Measurements from ENCODE around the gene NPB. TPM values are rescaled to one million over a fixed set of nuclear protein-coding genes. Genes with fewer than 3 reads are reported as not detected.

Gene NPB
- total RNA-seq, 1 experiment from 2014 or later, result 0.47 TPM

GRCh38 chr17:81931557-81932332 lies 29.7 kb downstream of the NPB start:
- TF ChIP-seq CTCF (IDR thresholded peaks at IDR 0.05; ENCODE audit: unreplicated experiment), result no peak
- CTCF ChIA-PET, result no interaction called here
- Mint-ChIP-seq H3K27me3 (ENCODE audit: unreplicated experiment) (no peaks in the 10 kb centered on the region), H3K4me1 (ENCODE audit: low read depth, unreplicated experiment) (peaks cover 9% of the 10 kb centered on the region), H3K36me3 (ENCODE audit: insufficient read depth, unreplicated experiment) (peaks cover 77% of the 10 kb centered on the region), H3K9me3 (ENCODE audit: low read depth, unreplicated experiment) (no peaks in the 10 kb centered on the region), H3K27ac (ENCODE audit: unreplicated experiment) (peak overlapping the region; percentile 61), H3K4me3 (ENCODE audit: low read depth, unreplicated experiment) (no peak overlapping the region)
- no peak for DNase-seq
- intact Hi-C loops (cut with micrococcal nuclease; ENCODE audit: unreplicated experiment), result no loop called here
- BruUV-seq (replicated peaks), result no TSS peak

- Mint-ChIP-seq H3K27ac (ENCODE audit: unreplicated experiment) (peak overlapping the region; percentile 61), H3K36me3 (ENCODE audit: insufficient read depth, unreplicated experiment) (peaks cover 80% of the 10 kb centered on the region), H3K27me3 (ENCODE audit: unreplicated experiment) (no peaks in the 10 kb centered on the region), H3K4me3 (ENCODE audit: low read depth, unreplicated experiment) (peak overlapping the region; percentile 2), H3K4me1 (ENCODE audit: low read depth, unreplicated experiment) (peaks cover 9% of the 10 kb centered on the region), H3K9me3 (ENCODE audit: low read depth, unreplicated experiment) (no peaks in the 10 kb centered on the region)
- CTCF ChIA-PET, result interaction anchor here (0.8 kb wide), 1 partner anchor 31 kb away, joined by 3 read pairs; no protein-coding TSS in a partner anchor
- intact Hi-C loops (cut with micrococcal nuclease; ENCODE audit: unreplicated experiment), result no loop called here
- BruUV-seq (replicated peaks), result TSS peak; percentile 33
- no peak for DNase-seq
- TF ChIP-seq CTCF (IDR thresholded peaks at IDR 0.05; ENCODE audit: unreplicated experiment), result no peak
Observed at GRCh38 chr17:81932333-81932983, 30.4 kb downstream of the NPB start.

GRCh38 chr17:81933178-81933699 lies 31.2 kb downstream of the NPB start:
- Mint-ChIP-seq H3K4me3 (ENCODE audit: low read depth, unreplicated experiment) (peak overlapping the region; percentile 2), H3K9me3 (ENCODE audit: low read depth, unreplicated experiment) (no peaks in the 10 kb centered on the region), H3K27me3 (ENCODE audit: unreplicated experiment) (no peaks in the 10 kb centered on the region), H3K4me1 (ENCODE audit: low read depth, unreplicated experiment) (peaks cover 16% of the 10 kb centered on the region), H3K36me3 (ENCODE audit: insufficient read depth, unreplicated experiment) (peaks cover 77% of the 10 kb centered on the region), H3K27ac (ENCODE audit: unreplicated experiment) (peak overlapping the region; percentile 37)
- no peak for DNase-seq
- BruUV-seq (replicated peaks), result no TSS peak
- TF ChIP-seq CTCF (IDR thresholded peaks at IDR 0.05; ENCODE audit: unreplicated experiment), result no peak
- intact Hi-C loops (cut with micrococcal nuclease; ENCODE audit: unreplicated experiment), result no loop called here
- CTCF ChIA-PET, result interaction anchor here (0.8 kb wide), 1 partner anchor 30 kb away, joined by 3 read pairs; no protein-coding TSS in a partner anchor

GRCh38 chr17:81934098-81934757 lies 32.2 kb downstream of the NPB start:
- CTCF ChIA-PET, result no interaction called here
- peak overlapping the region; percentile 2 for H3K4me3 Mint-ChIP-seq (ENCODE audit: low read depth, unreplicated experiment)
- intact Hi-C loops (cut with micrococcal nuclease; ENCODE audit: unreplicated experiment), result no loop called here

More at GRCh38 chr17:81934098-81934757, 32.2 kb downstream of the NPB start:
- peak overlapping the region; percentile 37 for H3K27ac Mint-ChIP-seq (ENCODE audit: unreplicated experiment)
- no peaks in the 10 kb centered on the region for H3K27me3 Mint-ChIP-seq (ENCODE audit: unreplicated experiment)
- H3K4me1 Mint-ChIP-seq (ENCODE audit: low read depth, unreplicated experiment), result peaks cover 16% of the 10 kb centered on the region
- peaks cover 71% of the 10 kb centered on the region for H3K36me3 Mint-ChIP-seq (ENCODE audit: insufficient read depth, unreplicated experiment)
- no peak for DNase-seq
- no peaks in the 10 kb centered on the region for H3K9me3 Mint-ChIP-seq (ENCODE audit: low read depth, unreplicated experiment)
- TF ChIP-seq CTCF (IDR thresholded peaks at IDR 0.05; ENCODE audit: unreplicated experiment), result no peak
- BruUV-seq (replicated peaks), result no TSS peak
